ENCODE measurements around the gene FAM180A.

DNA sequence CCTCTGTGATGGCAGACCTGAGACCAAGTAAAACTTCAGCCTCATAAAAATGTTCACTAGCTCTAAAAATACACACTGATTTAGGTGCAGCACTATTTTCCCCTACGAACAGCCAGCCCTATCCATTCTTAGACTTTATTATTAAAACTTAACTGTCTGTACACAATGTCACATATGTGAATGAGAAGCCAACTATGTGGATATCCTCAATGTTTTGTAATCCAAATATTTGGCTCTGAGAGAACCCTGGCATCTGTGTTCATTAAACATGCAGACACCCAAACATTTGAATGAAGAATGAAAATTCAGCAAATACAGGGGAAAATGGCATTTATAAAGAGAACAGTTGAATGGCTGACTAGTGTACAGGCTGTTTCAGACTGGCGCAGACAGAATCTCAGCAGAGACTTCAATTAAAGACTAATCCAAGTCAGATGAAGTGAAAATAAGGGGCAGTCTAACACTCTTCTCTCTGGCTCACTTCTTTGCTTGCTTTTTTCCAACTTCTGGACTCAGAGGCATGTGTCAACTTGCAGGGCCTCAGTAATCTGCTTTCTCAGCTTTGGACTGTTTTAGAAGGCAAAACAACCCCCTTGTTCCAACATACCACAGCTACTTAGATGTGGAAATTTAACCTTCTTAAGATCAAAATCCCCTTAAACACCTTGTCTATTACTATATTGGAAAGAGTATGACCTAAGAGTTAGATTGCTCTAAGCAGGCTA lies 47.4 kb upstream of the FAM180A start:
- TF ChIP-seq EZH2phosphoT487 (IDR thresholded peaks at IDR 0.05; ENCODE audit: unreplicated experiment): no peak
- TF ChIP-seq, protein P1, sequence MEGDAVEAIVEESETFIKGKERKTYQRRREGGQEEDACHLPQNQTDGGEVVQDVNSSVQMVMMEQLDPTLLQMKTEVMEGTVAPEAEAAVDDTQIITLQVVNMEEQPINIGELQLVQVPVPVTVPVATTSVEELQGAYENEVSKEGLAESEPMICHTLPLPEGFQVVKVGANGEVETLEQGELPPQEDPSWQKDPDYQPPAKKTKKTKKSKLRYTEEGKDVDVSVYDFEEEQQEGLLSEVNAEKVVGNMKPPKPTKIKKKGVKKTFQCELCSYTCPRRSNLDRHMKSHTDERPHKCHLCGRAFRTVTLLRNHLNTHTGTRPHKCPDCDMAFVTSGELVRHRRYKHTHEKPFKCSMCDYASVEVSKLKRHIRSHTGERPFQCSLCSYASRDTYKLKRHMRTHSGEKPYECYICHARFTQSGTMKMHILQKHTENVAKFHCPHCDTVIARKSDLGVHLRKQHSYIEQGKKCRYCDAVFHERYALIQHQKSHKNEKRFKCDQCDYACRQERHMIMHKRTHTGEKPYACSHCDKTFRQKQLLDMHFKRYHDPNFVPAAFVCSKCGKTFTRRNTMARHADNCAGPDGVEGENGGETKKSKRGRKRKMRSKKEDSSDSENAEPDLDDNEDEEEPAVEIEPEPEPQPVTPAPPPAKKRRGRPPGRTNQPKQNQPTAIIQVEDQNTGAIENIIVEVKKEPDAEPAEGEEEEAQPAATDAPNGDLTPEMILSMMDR (conservative IDR thresholded peaks at IDR 0.05; ENCODE audit: low read depth in 2 of 2): no peak
- no peak for TF ChIP-seq POLR2AphosphoS5 (IDR thresholded peaks at IDR 0.05; ENCODE audit: low read depth)
- TF ChIP-seq EZH2 (IDR thresholded peaks at IDR 0.05; ENCODE audit: low read depth, unreplicated experiment): no peak
- no peak for TF ChIP-seq NANOG (IDR thresholded peaks at IDR 0.05; ENCODE audit: borderline replicate concordance)
- no peak for TF ChIP-seq ZNF331 (CRISPR knock-in tag; IDR thresholded peaks at IDR 0.05; ENCODE audit: low read depth)
- no peak for TF ChIP-seq ZNF114 (CRISPR knock-in tag; IDR thresholded peaks at IDR 0.05)
- no peak for TF ChIP-seq STAT1 (IDR thresholded peaks at IDR 0.05; ENCODE audit: unreplicated experiment)
- no peak for TF ChIP-seq JUNB (IDR thresholded peaks at IDR 0.05; ENCODE audit: unreplicated experiment)
- TF ChIP-seq, protein P2, sequence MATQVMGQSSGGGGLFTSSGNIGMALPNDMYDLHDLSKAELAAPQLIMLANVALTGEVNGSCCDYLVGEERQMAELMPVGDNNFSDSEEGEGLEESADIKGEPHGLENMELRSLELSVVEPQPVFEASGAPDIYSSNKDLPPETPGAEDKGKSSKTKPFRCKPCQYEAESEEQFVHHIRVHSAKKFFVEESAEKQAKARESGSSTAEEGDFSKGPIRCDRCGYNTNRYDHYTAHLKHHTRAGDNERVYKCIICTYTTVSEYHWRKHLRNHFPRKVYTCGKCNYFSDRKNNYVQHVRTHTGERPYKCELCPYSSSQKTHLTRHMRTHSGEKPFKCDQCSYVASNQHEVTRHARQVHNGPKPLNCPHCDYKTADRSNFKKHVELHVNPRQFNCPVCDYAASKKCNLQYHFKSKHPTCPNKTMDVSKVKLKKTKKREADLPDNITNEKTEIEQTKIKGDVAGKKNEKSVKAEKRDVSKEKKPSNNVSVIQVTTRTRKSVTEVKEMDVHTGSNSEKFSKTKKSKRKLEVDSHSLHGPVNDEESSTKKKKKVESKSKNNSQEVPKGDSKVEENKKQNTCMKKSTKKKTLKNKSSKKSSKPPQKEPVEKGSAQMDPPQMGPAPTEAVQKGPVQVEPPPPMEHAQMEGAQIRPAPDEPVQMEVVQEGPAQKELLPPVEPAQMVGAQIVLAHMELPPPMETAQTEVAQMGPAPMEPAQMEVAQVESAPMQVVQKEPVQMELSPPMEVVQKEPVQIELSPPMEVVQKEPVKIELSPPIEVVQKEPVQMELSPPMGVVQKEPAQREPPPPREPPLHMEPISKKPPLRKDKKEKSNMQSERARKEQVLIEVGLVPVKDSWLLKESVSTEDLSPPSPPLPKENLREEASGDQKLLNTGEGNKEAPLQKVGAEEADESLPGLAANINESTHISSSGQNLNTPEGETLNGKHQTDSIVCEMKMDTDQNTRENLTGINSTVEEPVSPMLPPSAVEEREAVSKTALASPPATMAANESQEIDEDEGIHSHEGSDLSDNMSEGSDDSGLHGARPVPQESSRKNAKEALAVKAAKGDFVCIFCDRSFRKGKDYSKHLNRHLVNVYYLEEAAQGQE (IDR thresholded peaks at IDR 0.05; ENCODE audit: unreplicated experiment): no peak
